Neural cell (in vitro differentiated cells): ENCODE data around the gene MAMDC2. TPM values are rescaled to one million over a fixed set of nuclear protein-coding genes. Genes with fewer than 3 reads are reported as not detected.

Experiments used
- H2AFZ ChIP-seq: fragments of 200-600, 300-800 bp; sonication (generic), shearing (Covaris generic); 2 replicates; pipeline ENCODE4 v1.6.0; 2014; ENCODE audit warnings: low read depth, mild to moderate bottlenecking, antibody characterized with exemption, low read length, moderate library complexity
- H3F3A ChIP-seq: fragments of 200-600 bp; shearing (Covaris generic); 2 replicates; pipeline ENCODE4 v1.6.1; 2016; ENCODE audit warnings: mild to moderate bottlenecking, moderate library complexity, mixed read lengths, antibody characterized with exemption, low read length; ENCODE audit not compliant: insufficient read depth, poor library complexity, severe bottlenecking
- H3K27ac ChIP-seq: fragments of 200-600, 300-800 bp; sonication (generic), shearing (Covaris generic); 2 replicates; pipeline ENCODE4 v1.5.1; 2014; ENCODE audit warnings: mild to moderate bottlenecking, low read length, moderate library complexity
- H3K27me3 ChIP-seq: fragments of 300-800, 200-600 bp; sonication (generic), shearing (Covaris generic); 2 replicates; pipeline ENCODE4 v1.6.0; 2014; ENCODE audit warnings: mild to moderate bottlenecking, low read depth, low read length, moderate library complexity; ENCODE audit not compliant: insufficient read depth
- H3K36me3 ChIP-seq: fragments of 300-800, 200-600 bp; sonication (generic), shearing (Covaris generic); 2 replicates; pipeline ENCODE4 v1.5.1; 2014; ENCODE audit warnings: mild to moderate bottlenecking, antibody characterized with exemption, low read length, moderate library complexity; ENCODE audit not compliant: insufficient read depth
- H3K4me2 ChIP-seq: fragments of 300-800, 200-600 bp; sonication (generic), shearing (Covaris generic); 2 replicates; pipeline ENCODE4 v1.6.0; 2014; ENCODE audit warnings: mild to moderate bottlenecking, low read length
- H3K4me3 ChIP-seq: fragments of 300-800, 200-600 bp; sonication (generic), shearing (Covaris generic); 2 replicates; pipeline ENCODE4 v1.5.1; 2014; ENCODE audit warnings: mild to moderate bottlenecking, low read length, moderate library complexity
- H3K79me2 ChIP-seq: fragments of 200-600 bp; shearing (Covaris generic); replicated peaks from 2 replicates; pipeline ENCODE4 v1.6.0; 2014; ENCODE audit warnings: mild to moderate bottlenecking, low read length, moderate library complexity; ENCODE audit not compliant: insufficient read depth
- H3K9ac ChIP-seq: fragments of 300-800, 200-600 bp; sonication (generic), shearing (Covaris generic); 2 replicates; pipeline ENCODE4 v1.6.1; 2016; ENCODE audit warnings: mild to moderate bottlenecking, low read length, mixed read lengths
- H3K9me2 ChIP-seq: fragments of 200-600 bp; shearing (Covaris generic); 2 replicates; pipeline ENCODE4 v1.6.1; 2016; ENCODE audit warnings: mild to moderate bottlenecking, low read length, mixed read lengths; ENCODE audit not compliant: insufficient read depth
- H3K9me3 ChIP-seq: fragments of 200-600, 300-800 bp; sonication (generic), shearing (Covaris generic); 2 replicates; pipeline ENCODE4 v1.6.1; 2016; ENCODE audit warnings: mild to moderate bottlenecking, mixed run types, low read length, moderate library complexity, mixed read lengths
- H4K20me1 ChIP-seq: fragments of 200-600 bp; shearing (Covaris generic); 2 replicates; pipeline ENCODE4 v1.6.1; 2016; ENCODE audit warnings: mild to moderate bottlenecking, mixed run types; ENCODE audit not compliant: insufficient read depth
- CTCF ChIP-seq: fragments of 450-650 bp; IDR thresholded peaks from 2 replicates; pipeline ENCODE4 v1.5.1; 2014; ENCODE audit warnings: antibody characterized with exemption, mild to moderate bottlenecking, moderate library complexity; ENCODE audit not compliant: poor library complexity, severe bottlenecking
- EP300 ChIP-seq: fragments of 450-650 bp; conservative IDR thresholded peaks from 2 replicates; pipeline ENCODE4 v1.6.1; 2014; ENCODE audit warnings: antibody characterized with exemption, mild to moderate bottlenecking, moderate library complexity; ENCODE audit not compliant: poor library complexity, severe bottlenecking
- EZH2 ChIP-seq: fragments of 200-600, 300-800 bp; shearing (Covaris generic), sonication (generic); IDR thresholded peaks from 2 replicates; pipeline ENCODE4 v1.6.1; 2014; ENCODE audit warnings: antibody characterized with exemption, low read length, borderline replicate concordance, mild to moderate bottlenecking; ENCODE audit not compliant: insufficient read depth, poor library complexity, severe bottlenecking
- MXI1 ChIP-seq: fragments of 450-650 bp; conservative IDR thresholded peaks from 2 replicates; pipeline ENCODE4 v1.6.1; 2014; ENCODE audit warnings: antibody characterized with exemption, mild to moderate bottlenecking; ENCODE audit not compliant: poor library complexity, severe bottlenecking
- POLR2AphosphoS5 ChIP-seq: IDR thresholded peaks from 2 replicates; pipeline ENCODE4 v1.6.1; 2012
- RAD21 ChIP-seq: fragments of 450-650 bp; conservative IDR thresholded peaks from 2 replicates; pipeline ENCODE4 v1.6.1; 2014; ENCODE audit warnings: antibody characterized with exemption, mild to moderate bottlenecking, moderate library complexity
- REST ChIP-seq: IDR thresholded peaks from 2 replicates; pipeline ENCODE4 v1.6.1; 2012; ENCODE audit warnings: borderline replicate concordance
- SMC3 ChIP-seq: fragments of 450-650 bp; conservative IDR thresholded peaks from 2 replicates; pipeline ENCODE4 v1.6.1; 2014; ENCODE audit warnings: antibody characterized with exemption, mild to moderate bottlenecking, moderate library complexity; ENCODE audit not compliant: poor library complexity
- TAF1 ChIP-seq: IDR thresholded peaks from 2 replicates; pipeline ENCODE4 v1.6.1; 2012; ENCODE audit warnings: low read depth
- polyA plus RNA-seq: library from polyadenylated mRNA; depleted of rRNA; stranded (reverse); fragments of >200 nt; gene quantifications from 2 replicates; pipeline ENCODE4 v1.2.3, GENCODE V29; 2014

The MAMDC2 gene
- polyA plus RNA-seq, 1 donor from 2014 or later: 0.30 TPM

- Histone ChIP-seq H3F3A (no peaks in the 10 kb centered on the region), H2AFZ (no peak overlapping the region), H3K4me3 (no peak overlapping the region), H3K9me3 (no peaks in the 10 kb centered on the region), H3K27me3 (no peaks in the 10 kb centered on the region), H3K9ac (no peak overlapping the region), H3K9me2 (no peaks in the 10 kb centered on the region), H3K4me2 (no peak overlapping the region), H4K20me1 (no peaks in the 10 kb centered on the region), H3K79me2 (no peaks in the 10 kb centered on the region), H3K27ac (no peak overlapping the region), H3K36me3 (no peaks in the 10 kb centered on the region)
- TF ChIP-seq RAD21: no peak
- TF ChIP-seq POLR2AphosphoS5: peak; percentile 51
Measured at GRCh38 chr9:70105147-70105546, 61.5 kb downstream of the MAMDC2 start.

- Histone ChIP-seq H3K9me3 (no peaks in the 10 kb centered on the region), H3K79me2 (no peaks in the 10 kb centered on the region), H3K27ac (no peak overlapping the region), H3F3A (no peaks in the 10 kb centered on the region), H3K36me3 (no peaks in the 10 kb centered on the region), H3K27me3 (no peaks in the 10 kb centered on the region), H2AFZ (no peak overlapping the region), H3K9me2 (no peaks in the 10 kb centered on the region), H4K20me1 (no peaks in the 10 kb centered on the region), H3K4me3 (no peak overlapping the region), H3K4me2 (no peak overlapping the region), H3K9ac (no peak overlapping the region)
- TF ChIP-seq REST: no peak
- TF ChIP-seq TAF1: no peak
- no peak for TF ChIP-seq EZH2
- TF ChIP-seq CTCF: no peak
- TF ChIP-seq MXI1: no peak
- TF ChIP-seq SMC3: no peak
- TF ChIP-seq POLR2AphosphoS5: no peak
- no peak for TF ChIP-seq RAD21
Measured at GRCh38 chr9:70106571-70106970, 62.9 kb downstream of the MAMDC2 start.

- no peaks in the 10 kb centered on the region for H3K9me3 ChIP-seq
- H4K20me1 ChIP-seq: no peaks in the 10 kb centered on the region
- H3K9me2 ChIP-seq: no peaks in the 10 kb centered on the region
- H3K27me3 ChIP-seq: no peaks in the 10 kb centered on the region
- H2AFZ ChIP-seq: no peak overlapping the region
- H3K4me2 ChIP-seq: no peak overlapping the region
- no peak overlapping the region for H3K4me3 ChIP-seq
- TF ChIP-seq EZH2 (no peak), REST (no peak), SMC3 (no peak), RAD21 (no peak), EP300 (no peak), POLR2AphosphoS5 (no peak), MXI1 (no peak), CTCF (no peak), TAF1 (no peak)
- H3K9ac ChIP-seq: no peak overlapping the region
- H3F3A ChIP-seq: no peaks in the 10 kb centered on the region
- H3K36me3 ChIP-seq: no peaks in the 10 kb centered on the region
- H3K79me2 ChIP-seq: no peaks in the 10 kb centered on the region
- no peak overlapping the region for H3K27ac ChIP-seq
Measured at GRCh38 chr9:70107558-70107957, 63.9 kb downstream of the MAMDC2 start.
